DMS153 treated with DMSO at 0.1 percent for 48 hours (cell line): ENCODE results near the gene MAPK11.

ENCODE experiments used
- DNase-seq: peaks from one replicate; lab custom pipeline; 2025; ENCODE audit not compliant: unreplicated experiment; lab: John Stamatoyannopoulos, UW

The MAPK11 gene

DNA sequence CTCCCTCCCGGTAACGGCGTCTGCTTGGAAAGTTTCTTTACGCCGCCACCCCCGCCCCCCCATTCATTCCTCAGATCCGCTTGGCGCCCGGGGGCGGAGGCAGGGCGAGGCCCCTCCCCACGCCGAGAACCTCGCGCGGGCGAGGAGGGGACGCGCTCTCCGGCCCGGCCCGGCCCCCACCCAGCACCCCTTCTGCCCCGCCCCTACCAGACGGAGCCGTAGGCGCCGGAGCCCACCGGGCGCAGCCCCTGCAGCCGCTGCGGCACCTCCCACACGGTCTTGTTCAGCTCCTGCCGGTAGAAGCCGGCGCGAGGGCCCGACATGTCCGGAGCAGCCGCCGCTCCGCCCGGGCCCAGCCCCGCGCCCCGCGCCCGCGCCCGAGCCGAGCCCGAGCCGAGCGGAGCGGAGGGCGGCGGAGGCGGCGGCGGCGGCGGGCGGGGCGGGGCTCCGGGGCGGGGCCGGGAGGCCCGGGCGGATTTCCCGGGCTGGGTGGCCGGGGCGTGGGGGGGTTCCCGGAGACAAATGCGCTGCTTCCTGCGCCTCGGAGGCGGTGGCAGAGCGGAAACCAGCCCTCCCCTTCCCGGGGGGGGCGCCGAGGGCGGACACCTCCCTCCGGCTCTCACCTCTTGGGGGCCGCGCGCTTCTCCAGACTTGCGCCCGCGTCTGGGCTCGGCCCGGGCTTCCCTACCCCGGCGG is at the start of gene MAPK11:
Gene MAPK11, minus strand, starts transcription at position 411 of the 696 bp plus-strand sequence. Its CDS starts 88 bp downstream, at position 323.
- DNase-seq = no peak

DNA sequence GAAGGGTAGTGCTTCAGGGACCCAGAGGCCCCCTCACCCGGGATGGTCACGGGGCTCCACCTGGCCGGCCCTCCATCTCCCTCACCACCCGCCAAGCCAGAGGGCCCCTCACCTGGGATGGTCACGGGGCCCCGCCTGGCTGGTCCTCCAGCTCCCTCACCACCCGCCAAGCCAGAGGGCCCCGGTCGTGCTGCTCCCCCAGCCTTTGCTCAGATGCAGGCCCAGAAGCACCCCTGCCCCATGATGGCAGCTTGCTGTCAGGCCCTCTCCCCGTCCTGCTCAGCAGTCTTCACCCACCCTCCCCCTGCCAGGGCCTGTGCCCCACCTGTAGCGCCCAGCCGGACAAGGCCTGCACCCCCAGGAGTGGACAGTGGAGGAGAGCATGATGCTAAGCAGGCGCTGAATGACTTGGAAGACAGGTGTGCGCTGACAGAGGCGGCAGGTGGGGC is 49.3 kb upstream of the MAPK11 start:
- DNase-seq = no peak

DNA sequence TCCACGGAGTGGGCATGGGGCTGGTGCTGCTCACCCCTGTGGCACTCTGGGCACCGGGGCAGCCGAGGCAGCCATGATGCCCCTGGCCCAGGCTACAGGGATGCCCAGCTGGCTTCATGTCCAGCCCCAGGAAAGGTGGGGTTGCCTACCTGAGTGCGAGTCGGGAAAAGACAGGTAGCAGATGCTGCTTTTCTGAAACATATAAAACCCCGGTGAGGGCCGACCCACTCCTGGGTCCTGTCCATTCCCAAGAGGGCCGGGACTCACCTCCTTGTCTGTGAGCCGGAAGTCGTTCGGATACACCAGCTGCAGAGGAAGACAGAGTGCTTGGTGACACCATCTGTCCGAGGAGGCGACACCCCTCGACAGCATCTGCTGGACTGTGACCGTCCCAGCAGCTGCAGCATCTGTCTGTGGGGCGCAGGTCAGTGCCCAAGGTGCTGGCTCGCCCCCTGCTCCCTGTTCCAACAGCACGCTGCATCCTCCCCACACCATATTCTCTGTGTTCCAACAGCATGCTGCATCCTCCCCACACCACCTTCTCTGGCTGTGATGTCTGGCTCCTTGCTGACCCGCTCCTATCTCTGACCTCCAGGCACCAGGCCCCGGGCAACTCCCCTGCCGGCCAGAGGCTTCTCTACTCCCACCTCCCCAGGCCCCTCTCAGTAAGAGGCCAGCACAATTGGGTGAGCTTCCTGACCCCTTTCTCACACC is 48.7 kb upstream of the MAPK11 start:
- no peak for DNase-seq

DNA sequence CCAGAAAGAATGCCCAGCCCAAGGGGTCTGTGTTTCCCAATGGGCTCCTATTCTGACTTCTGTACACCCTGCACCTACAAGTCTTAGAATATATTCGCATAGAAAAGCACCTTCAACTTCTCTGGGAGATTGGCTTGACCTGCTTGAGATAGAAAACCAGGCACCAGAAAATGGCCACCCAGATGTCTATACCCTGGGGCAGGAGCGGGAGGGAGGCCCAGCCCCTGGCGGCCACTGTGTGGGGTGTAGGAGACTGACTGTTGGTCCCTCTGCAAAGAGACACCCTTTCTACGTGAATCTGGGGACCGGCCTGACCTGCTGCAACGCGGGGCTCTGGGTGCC is 48.1 kb upstream of the MAPK11 start:
- no peak for DNase-seq

DNA sequence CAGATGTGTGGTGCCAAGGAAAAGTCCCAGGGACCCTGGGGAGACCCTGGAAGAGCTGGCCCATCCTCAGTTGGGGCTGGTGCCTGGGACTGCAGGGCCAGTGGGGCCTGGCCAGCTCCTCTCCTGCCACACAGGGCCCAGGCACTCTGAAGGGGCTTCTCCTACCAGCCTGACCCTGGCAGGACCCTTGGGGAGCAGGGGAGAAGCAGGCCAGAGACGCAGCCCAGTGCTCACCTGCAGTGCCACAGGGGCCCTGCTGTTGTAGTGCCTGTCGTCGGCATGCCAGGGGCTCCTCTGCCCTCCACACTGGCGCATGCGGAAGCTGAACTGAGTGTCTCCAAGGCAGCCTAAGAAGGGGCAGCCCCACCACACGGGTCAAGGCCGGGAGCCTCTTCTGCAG is 47.5 kb upstream of the MAPK11 start:
- DNase-seq = no peak

DNA sequence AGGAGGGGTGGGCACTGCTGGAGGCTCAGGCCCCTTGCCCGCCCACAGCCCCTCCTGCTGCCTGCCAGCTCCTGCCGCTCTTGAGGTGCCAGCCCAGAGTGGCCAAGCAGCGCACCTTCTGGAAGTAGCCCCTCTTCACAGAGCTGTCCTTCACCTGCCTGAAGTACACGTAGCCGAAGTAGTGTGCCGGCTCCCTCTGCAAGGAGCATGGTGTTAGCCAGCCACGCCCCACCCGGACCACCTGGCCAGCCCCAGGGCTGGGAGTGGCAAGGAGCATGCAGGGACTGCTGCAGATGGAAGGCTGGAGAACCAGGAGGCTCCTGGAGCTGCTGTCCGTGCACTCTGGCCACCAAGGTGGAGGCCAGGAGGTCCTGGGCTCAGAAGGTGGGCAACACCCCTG is 47.0 kb upstream of the MAPK11 start:
- no peak for DNase-seq

DNA sequence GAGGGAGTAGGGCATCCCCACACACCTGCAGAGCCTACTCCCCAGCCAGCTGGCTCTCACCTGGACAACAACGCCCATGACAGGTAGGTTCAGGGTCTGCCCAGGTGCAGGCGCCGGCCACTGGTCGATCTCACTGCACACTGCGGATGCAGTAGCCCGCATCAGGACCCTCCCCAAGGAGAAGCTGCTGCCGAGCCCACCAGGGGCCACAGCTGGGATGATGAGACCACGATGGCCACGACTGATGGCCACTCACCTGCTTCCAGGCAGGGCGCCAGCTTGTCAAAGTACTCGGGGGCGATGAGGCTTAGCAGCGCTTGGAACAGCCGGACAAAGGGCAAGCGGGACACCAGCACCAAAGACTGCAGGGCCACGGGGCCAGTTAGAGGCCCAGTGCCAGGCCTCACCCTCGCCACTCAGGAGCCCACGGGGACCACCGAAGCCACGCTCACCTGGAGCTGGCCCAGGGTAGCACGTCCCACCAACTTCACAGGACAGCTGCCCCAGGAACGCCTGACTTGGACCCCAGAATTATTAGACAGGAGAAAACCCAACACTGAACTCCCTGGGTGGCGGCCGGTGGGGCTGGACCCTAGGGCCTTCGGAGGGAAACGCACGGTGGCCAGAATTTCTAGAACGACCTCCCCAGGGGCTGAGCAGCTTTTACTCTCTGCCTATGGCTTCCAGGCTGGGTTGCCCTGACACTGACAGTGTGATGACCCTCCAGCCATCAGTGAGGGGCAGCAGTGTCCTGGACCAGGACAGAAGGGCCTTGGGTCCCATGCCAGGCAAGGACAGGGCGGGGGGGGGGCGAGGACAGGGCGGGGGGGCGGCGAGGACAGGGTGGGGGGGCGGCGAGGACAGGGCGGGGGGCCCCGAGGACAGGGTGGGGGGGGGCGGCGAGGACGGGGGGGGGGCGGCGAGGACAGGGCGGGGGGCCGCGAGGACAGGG is 46.2 kb upstream of the MAPK11 start:
- DNase-seq = no peak

DNA sequence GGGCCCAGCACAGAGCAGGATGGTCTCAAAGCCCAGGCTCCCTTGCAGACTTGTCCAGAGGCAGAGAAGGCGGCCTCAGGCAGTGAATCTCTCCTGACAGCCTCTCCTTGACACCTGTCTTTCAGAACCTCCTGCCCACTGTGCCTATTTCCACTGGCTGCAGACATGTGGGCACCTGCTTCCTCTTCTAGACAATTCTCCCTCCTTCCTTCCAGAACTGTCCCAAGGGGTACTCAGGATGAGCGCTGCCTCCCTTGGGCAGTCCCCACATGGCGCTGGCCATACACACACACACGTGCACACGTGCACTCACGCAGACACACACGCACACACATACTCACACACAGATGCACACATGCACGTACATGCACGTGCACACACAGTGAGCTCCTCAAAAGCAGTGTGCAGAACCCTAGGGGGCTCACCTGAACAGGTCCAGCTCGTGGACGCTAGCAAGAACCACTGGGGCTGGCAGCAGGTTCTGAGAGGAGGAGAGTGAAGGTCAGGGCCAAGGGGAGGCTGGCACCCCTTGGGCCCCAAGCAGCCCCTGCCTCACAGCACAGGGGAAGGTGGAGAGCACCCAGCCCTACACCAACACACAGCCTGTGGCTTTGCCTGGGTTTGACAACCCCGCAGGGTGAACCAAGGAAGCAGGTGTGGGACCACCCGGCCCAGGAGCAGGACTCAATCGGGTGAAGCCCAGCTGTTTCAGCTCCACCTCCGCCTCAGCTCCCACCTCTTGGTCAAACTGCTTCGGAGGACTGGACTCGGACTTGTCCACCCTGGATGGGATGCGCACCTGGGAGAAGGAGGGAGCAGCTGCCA is 45.3 kb upstream of the MAPK11 start:
- no peak for DNase-seq

DNA sequence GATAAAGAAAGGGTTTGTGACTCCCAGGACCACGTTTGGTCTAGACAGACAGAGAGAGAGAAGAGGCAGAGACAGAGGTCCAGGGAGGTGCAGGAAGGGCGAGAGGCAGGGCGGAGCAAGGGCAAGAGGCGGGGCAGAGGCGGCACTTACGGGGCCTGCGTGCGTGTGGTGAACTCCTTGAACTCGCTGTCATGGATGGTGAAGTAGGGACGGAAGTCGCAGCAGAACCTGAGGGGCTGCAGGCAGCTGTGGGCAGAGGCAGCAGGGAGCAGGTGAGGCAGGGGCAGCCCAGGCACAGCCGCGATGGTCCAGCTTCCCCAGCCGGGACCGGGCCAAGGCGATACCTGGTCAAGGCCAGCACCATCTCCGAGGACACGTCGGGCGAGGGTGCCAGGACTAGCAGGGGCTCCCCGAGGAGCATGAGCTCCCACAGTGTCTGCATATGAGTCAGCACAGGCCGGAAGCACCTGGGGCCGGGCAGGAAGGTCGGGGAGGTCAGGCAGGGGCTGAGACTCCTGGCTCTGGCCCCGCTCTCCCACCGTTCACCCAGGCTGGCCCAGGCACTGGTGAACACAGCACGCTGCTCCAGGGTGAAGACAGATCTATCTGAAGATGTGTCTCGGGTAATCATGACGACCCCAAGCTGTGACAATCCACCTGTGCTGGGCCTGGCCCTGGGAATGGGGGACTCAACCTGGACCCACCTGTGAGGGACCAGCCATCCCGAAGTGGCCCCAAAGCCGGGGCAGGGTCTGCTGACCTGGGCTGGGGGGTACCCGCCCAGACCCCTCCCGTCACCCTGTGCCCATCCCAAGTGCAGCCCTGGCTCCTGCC is 44.5 kb upstream of the MAPK11 start:
- DNase-seq = no peak

DNA sequence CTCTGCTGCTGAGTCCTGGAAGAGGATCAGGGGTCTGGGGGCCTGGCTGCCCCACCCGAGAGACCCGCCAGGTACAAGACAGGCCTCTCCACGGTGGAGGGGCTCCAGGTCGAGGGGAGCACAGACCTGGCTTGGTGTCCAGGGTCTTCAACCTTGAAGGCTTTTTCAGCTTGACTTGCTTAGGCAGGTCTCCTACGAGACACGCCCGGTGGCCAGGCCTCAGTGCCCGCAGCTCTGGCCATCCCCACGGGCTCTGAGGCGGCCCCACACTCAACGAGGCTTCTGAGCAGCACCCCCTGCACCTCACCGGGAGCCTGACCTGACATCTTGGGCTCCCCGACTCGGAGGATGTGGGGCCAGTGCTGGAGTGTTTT is 43.9 kb upstream of the MAPK11 start:
- DNase-seq = no peak

DNA sequence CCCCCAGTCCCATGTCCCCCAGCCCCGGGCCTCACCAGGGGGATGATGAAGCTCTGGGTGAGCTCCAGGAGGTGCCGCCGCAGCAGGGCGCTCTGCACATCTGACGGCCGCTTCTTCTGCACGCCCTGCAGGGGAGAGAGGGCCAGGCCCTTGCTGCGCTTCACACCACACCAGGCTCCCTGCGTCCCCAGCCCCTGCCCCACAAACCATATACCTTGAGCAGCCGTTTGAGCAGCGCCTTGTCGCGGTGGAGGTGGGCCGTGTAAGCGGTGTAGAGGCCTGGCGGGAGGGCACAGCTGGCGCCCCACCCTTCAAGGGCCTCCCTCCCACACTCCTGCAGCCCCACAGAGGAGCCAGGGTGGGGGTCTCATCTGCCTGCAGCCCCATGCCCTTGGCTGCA is 43.4 kb upstream of the MAPK11 start:
- DNase-seq = no peak

DNA sequence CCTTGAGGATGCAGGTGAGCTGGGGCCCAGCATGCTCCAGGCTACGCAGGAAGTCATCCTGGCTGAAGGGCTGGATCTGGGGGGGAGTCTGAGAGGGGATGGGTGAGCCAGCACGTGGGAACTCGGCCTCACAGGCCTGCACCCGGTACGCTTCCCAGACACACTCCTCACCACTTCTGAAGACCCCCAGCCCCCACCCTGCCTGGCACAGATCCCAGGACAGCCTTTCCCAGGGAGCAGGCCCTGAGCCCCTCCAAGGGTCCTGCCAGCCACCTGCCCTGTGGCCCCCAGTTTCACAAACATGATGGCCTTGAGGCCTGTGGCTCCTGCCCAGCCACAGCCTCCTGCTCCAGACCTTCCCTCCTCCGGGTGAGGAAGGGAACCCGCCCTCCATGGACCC is 42.8 kb upstream of the MAPK11 start:
- no peak for DNase-seq

DNA sequence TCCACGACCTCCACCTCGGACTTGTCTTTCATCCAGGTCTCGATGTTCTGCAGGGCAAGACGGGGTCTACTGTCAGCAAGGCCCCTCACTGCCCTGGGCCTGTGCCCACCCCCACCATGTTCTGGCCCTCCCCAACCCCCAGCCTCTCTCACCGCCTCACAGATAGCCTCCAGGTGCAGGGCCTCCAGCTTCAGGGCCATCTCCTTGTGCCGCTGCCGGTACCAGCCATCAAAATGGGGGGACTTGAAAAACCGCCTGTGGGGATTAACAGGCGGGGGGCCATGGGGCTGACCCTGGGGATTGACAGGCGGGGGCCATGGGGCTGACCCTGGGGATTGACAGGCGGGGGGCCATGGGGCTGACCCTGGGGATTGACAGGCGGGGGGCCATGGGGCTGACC is 42.2 kb upstream of the MAPK11 start:
- DNase-seq = no peak

DNA sequence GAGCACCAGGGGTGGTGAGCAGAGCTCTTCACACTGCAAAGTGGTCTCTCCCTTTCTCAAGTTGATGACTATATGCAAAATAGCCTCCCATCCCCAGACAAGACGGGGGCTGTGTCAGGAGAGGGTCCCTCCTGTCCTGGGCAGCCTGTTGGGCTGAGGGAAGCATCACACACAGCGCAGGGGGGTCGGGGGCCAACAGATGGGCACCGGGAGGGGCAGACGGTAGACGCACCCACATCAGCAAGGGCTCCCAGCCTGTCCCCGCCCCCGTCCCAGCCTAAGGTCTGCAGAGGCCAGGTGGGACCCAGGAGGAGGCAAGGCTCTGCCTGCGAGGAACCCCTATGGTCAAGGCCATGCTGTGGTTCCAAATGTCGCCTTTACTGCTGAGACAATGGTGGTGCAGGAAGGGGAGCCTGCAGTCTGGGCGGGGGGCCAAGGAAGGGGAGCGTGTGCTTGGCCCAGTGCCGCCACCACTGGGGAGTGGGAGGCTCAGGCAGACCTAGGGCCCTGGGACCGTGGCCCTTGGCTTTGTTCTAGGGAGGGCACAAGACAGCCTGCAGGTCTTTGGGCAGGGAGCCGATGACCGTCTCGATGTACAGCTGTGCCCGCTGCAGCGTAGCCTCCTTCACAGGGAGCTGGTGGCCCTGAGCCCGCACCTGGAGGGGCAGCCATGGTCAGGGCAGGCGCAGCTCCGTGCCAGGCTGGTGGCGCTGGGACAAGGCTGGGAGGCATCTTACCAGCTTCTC is 41.6 kb upstream of the MAPK11 start:
- no peak for DNase-seq

DNA sequence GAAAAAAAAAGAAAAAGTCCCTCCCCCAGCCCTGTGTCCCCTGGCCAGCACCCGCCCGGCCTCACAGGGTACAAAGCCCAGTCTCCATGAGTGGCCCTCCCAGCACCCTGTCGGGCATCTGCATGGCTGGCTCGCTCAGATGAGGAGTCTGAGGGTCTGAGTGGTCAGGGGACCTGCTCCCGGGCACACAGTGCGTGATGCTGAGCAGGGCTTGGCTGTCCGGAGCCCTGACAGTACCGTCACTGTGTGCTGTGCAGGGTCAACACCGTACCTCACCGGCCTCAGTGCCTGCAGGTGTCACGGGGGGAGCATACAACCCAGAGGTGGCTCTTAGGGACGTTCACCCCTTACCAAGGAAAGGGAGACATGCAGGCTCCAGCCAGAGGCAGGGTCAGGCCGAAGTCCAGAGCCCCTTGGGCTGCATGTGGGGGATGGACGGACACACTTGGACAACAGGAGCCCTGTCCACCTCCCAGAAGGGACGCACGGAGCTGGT is 40.8 kb upstream of the MAPK11 start:
- no peak for DNase-seq

DNA sequence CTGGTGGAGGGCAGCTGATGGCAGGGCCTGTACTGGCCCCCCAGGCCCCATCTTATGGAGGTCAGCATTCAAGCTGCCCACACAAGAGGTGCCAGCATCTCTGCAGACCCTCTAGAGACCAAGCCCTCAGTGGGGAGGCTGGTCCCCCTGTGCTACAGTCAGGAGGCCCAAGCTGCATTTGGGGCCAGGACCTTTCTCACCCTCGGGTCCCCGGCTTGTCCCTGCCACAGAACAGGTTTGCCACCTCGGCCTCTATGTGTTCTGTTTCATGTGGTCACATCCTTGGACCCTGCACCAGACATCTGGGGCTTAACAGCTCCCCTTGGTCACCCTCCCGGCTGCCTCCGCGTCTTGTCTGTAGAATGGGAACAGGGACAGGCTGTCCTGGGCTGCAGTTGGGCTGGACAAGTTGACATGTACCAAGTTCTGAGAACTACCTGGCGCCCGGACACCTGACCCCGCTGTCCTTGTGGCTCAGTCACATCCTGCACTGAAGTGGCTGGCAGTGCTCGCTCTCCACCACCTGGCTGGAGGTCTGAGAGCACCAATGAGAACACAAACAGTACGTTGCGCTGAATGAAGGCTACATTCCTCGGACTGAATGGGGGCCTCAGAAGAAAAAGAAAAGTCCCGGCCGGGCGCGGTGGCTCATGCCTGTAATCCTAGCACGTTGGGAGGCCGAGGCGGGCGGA is 40.0 kb upstream of the MAPK11 start:
- DNase-seq = peak; percentile 9

DNA sequence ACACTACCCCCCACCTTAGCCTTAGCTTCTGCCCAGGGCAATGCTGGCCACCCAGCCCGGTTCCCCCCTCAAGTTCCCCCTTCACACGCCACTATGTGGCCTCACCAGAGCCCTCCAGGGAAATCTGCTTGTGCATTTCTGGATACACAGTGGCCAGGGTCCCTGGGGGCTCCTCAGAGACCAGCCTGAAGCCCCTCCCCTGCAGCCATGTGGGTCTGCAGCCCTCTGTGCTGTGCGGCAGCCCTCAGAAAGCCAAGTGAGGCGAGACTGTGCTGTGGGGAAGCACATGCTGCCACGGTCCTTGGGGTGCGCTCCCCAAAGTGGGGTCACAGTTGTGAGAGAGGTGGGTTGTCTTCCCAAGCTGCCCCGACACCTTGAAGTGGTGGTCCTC is 39.4 kb upstream of the MAPK11 start:
- DNase-seq = no peak

DNA sequence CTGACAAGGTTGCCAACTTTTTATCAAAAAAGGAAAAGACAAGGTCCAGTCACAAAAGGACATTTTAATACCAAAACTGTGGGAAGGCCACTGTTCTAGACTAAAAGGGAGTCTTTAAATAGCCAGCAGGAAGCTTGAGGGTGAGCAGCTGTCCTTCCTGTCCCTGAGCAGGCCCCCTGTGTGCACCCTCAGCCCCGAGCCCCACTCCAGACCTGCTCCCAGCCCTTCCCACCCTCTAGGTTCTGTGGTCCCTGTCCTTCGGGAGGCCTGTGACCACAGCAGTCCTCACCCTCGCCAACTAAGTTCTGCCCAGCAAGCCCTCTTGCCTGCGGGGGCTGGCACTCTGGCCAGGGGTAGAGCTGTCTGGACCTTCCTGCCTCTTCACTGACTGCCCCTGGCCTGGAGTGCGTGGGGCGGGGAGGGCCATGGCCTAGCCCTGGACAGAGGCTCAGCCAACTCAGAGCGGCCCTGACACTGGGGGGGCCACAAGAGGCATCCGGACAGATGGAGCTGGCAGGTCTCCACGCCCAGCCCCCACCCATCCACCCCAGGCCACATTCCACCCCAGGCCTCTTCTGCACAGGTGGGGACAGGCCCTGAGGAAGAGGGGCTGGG is 38.9 kb upstream of the MAPK11 start:
- DNase-seq = no peak
